GM18870 (cell line): ENCODE results near the gene SPRR2G.
"Not testable (repeated sequence)": the region's sequence is repeated elsewhere in the genome, so short reads cannot be mapped to it uniquely, and the experiment has no call there.

ENCODE experiments used
- ATAC-seq: cut with Tn5 transposase; IDR thresholded peaks from one replicate; pipeline ENCODE4 v1.9.1; 2021; ENCODE audit warnings: moderate library complexity; ENCODE audit not compliant: unreplicated experiment

The SPRR2G gene

GRCh38 chr1:153119491-153119971 is 31.2 kb downstream of the SPRR2G start:
- no peak for ATAC-seq

DNA sequence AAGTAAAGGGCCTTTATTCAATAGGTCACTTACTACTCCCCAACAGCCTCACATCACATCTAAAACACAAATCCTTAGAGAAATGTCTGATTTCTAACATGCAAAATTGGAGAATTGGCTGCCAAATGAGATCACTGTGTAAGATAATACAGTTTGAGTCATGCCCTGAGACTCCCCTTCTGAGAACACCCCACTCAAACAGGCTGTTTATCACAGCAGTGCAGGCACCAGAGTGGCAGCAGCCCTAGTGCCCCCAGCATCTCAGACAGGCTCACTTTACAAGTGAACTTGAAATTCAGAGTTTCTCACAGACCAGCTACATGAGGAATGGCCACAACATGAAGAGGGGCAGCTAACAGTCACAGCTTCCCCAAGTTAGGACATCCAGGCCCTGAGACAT is 35.4 kb downstream of the SPRR2G start:
- ATAC-seq = not testable (repeated sequence)

- ATAC-seq = no peak
These were observed 37.3 kb downstream of the SPRR2G start, which contains the start of gene SPRR2F for GRCh38 chr1:153113416-153113815. Gene SPRR2F (minus strand): TSS chr1:153113516. CDS start chr1:153112733, 783 bp downstream.

- not testable (repeated sequence) for ATAC-seq
These were observed 38.2 kb downstream of the SPRR2G start for GRCh38 chr1:153112454-153112853.

- ATAC-seq = no peak
These were observed 50.4 kb downstream of the SPRR2G start for GRCh38 chr1:153100245-153100644.
